ENCODE data around the gene SASH1.

The SASH1 gene

GRCh38 chr6:148590883-148591282 is 248.2 kb downstream of the SASH1 start:
- no peak for DNase-seq (ENCODE audit: low read depth)

- DNase-seq (ENCODE audit: low read depth) = no peak
Observed at GRCh38 chr6:148591656-148592055, 249.0 kb downstream of the SASH1 start.

DNA sequence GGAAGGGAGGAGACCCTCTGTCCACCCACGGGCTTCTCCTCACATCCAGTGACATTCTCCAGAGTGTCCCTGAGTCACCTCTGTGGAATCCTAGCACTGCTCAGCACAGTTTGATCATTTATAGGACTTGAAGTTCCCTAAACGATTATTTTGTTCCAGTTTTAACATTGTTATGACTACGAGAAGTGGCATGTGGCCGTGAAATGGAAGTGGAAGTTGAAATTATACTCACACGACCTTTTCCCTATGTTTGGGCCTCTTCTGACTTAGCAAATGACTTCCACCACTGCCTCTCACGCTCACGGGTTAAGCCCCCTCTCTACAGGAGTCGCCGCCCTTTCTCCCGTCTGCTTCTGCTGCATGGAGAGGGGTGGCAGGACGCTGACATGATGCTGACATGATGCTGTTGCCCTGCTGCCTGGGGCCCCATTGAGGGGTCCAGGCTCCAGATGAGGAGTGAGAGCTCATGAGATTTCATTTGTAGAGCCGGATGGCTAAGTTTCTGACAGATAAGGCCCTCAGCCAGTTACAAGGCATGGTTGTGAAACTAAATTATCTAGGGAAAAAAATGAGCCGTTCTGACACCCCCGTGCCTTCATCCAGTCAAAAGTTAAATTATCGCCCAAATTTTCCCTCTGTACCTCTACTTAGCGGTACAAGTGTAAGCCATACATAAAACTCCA is 250.6 kb downstream of the SASH1 start:
- no peak for DNase-seq (ENCODE audit: low read depth)

DNA sequence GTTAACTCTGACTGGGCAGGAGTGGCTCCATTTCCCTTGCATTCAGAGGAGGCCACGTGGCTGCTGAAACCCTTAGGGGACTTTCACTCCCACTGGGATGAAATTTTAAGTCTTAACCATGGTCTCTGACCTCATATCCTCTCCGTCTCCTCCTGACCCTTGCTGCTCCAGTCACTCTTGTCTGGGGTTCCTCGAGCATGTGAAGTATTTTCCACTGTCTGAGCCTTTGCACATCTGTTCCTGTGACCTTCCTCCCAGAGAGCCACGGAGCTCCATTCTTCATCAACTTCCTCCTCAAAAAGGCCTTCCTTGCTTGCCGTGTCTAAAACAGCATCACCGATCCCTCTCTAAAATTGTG is 251.2 kb downstream of the SASH1 start:
- DNase-seq (ENCODE audit: low read depth) = no peak

DNA sequence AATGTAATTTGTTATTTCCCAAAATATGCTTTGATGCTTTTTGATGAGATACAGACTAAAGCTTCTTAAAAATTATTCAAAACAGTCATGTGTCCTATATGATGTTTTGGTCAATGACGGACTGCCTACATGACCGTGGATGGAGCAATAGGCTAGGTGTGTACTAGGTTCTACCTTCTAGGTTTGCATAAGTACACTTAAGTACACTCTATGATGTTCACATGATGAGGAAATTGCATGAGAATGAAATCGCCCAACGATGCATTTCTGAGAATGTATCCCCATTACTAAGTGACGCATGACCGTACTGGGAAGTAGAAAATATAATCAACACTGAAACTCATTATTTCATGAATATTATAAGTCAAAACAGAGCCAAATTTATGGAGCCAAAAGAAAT is 252.9 kb downstream of the SASH1 start:
- DNase-seq (ENCODE audit: low read depth) = no peak

DNA sequence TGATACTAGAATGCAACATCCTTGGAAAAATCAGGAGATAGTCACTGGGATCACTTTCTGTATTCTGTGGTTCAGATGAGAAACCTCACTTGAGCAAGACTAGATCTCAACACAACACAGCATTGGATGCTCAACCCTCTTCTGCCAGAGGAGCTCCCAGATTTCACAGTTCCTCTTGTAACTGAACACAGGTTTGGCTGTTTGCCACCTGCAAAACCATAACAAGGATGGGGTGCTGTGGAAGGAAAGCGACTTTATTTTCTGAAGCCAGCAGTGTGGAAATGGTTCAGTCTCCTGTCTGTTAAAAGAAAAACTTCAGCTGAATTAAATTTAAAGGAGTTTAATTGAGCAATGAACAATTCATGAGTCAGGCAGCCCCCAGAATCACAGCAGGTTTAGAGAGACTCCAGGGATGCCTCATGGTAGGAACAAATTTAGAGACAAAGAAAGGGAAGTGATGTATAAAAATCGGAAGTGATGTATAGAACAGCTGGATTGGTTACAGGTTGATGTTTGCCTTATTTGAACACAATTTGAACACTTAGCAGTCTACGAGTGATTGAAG is 254.3 kb downstream of the SASH1 start:
- no peak for DNase-seq (ENCODE audit: low read depth)

GRCh38 chr6:148598724-148599123 is 256.1 kb downstream of the SASH1 start:
- no peak for DNase-seq (ENCODE audit: low read depth)

GRCh38 chr6:148599967-148600426 is 257.4 kb downstream of the SASH1 start:
- no peak for DNase-seq (ENCODE audit: low read depth)

Measured in T follicular helper cell (primary cell).